GM23248 (cell line): ENCODE results near the gene CA11. TPM values are rescaled to one million over a fixed set of nuclear protein-coding genes. Genes with fewer than 3 reads are reported as not detected.
"Not testable (repeated sequence)": the region's sequence is repeated elsewhere in the genome, so short reads cannot be mapped to it uniquely, and the experiment has no call there.

Experiments used
- DNase-seq: peaks from one replicate; pipeline ENCODE4 v3.0.0-alpha.2; 2015
- H2AFZ ChIP-seq: fragments of 200-600 bp; sonication (generic); 2 replicates; pipeline ENCODE4 v1.6.1; 2016; ENCODE audit warnings: antibody characterized with exemption
- H3F3A ChIP-seq: fragments of 200-600 bp; sonication (generic); 2 replicates; pipeline ENCODE4 v1.6.1; 2016; ENCODE audit warnings: mild to moderate bottlenecking, antibody characterized with exemption, mixed run types; ENCODE audit not compliant: insufficient read depth
- H3K27ac ChIP-seq: fragments of 200-600 bp; sonication (generic); 2 replicates; pipeline ENCODE4 v1.5.1; 2016; ENCODE audit warnings: mild to moderate bottlenecking
- H3K27me3 ChIP-seq: fragments of 200-600 bp; sonication (generic); replicated peaks from 2 replicates; pipeline ENCODE4 v1.6.1; 2016; ENCODE audit warnings: mild to moderate bottlenecking; ENCODE audit not compliant: insufficient read depth
- H3K36me3 ChIP-seq: fragments of 200-600 bp; sonication (generic); 2 replicates; pipeline ENCODE4 v1.6.1; 2016; ENCODE audit warnings: low read depth, mild to moderate bottlenecking
- H3K4me1 ChIP-seq: fragments of 200-600 bp; sonication (generic); 2 replicates; pipeline ENCODE4 v1.6.1; 2016; ENCODE audit warnings: mild to moderate bottlenecking; ENCODE audit not compliant: insufficient read depth
- H3K4me2 ChIP-seq: fragments of 200-600 bp; sonication (generic); one replicate; pipeline ENCODE4 v1.6.1; 2016; ENCODE audit warnings: mild to moderate bottlenecking; ENCODE audit not compliant: unreplicated experiment
- H3K4me3 ChIP-seq: fragments of 200-600 bp; sonication (generic); 2 replicates; pipeline ENCODE4 v1.5.1; 2016; ENCODE audit warnings: mild to moderate bottlenecking
- H3K79me2 ChIP-seq: fragments of 200-600 bp; sonication (generic); 2 replicates; pipeline ENCODE4 v1.6.1; 2016; ENCODE audit warnings: mild to moderate bottlenecking; ENCODE audit not compliant: insufficient read depth
- H3K9ac ChIP-seq: fragments of 200-600 bp; sonication (generic); 2 replicates; pipeline ENCODE4 v1.6.1; 2016; ENCODE audit warnings: mild to moderate bottlenecking
- H3K9me2 ChIP-seq: fragments of 200-600 bp; sonication (generic); 2 replicates; pipeline ENCODE4 v1.6.1; 2016; ENCODE audit warnings: mixed run types, mild to moderate bottlenecking, moderate library complexity; ENCODE audit not compliant: insufficient read depth
- H3K9me3 ChIP-seq: fragments of 200-600 bp; sonication (generic); one replicate; pipeline ENCODE4 v1.6.1; 2017; ENCODE audit warnings: low read depth
- H4K20me1 ChIP-seq: fragments of 200-600 bp; sonication (generic); 2 replicates; pipeline ENCODE4 v1.6.0; 2016; ENCODE audit not compliant: insufficient read depth
- EZH2 ChIP-seq: fragments of 200-600 bp; sonication (generic); IDR thresholded peaks from 2 replicates; pipeline ENCODE4 v1.6.1; 2018; ENCODE audit warnings: antibody characterized with exemption, mild to moderate bottlenecking; ENCODE audit not compliant: insufficient read depth, poor library complexity, severe bottlenecking
- EZH2phosphoT487 ChIP-seq: fragments of 200-600 bp; sonication (generic); IDR thresholded peaks from 2 replicates; pipeline ENCODE4 v1.6.1; 2018; ENCODE audit warnings: antibody characterized with exemption, moderate library complexity, mild to moderate bottlenecking, low read depth; ENCODE audit not compliant: insufficient read depth
- WGBS, 2 experiments: methylation state at CpG; one replicate each; pipeline ENCODE4 v1.1.6; 2015 to 2017; ENCODE audit warnings: low lambda C conversion rate in 2 of 2, low coverage in 1 of 2; ENCODE audit errors: missing lambda C conversion rate in 2 of 2; 5-methylcytosine and 5-hydroxymethylcytosine counted together
- in situ Hi-C: fragments of 300-500 bp; cut with MboI; formaldehyde crosslinking; loops from 2 replicates; pipeline ENCODE4 v1.15.0; 2020
- polyA plus RNA-seq: library from polyadenylated mRNA; unstranded; fragments of >200 nt; fragmentation: Nextera tagmentation; extraction: Ambion mirVana; gene quantifications from 2 replicates; pipeline ENCODE4 v1.2.1, GENCODE V29; 2016
- total RNA-seq: library from RNA; depleted of rRNA; stranded (reverse); fragments of >200 nt; shearing (Covaris generic); gene quantifications from 2 replicates; pipeline ENCODE4 v1.2.3, GENCODE V29; 2014

The CA11 gene
- total and polyA plus RNA-seq, 2 experiments from 2014 or later, result 1.1 to 2.7 TPM

- no peaks in the 10 kb centered on the region for H3K79me2 ChIP-seq
- H3F3A ChIP-seq, result peaks cover 18% of the 10 kb centered on the region
- TF ChIP-seq EZH2, result no peak
- no peak for TF ChIP-seq EZH2phosphoT487
- no peaks in the 10 kb centered on the region for H3K27me3 ChIP-seq
- 0 out of 2 replicates have a peak overlapping the region, but pooled peaks have one; percentile 13 for H2AFZ ChIP-seq
- no peak overlapping the region for H3K4me3 ChIP-seq
- H3K9me2 ChIP-seq, result no peaks in the 10 kb centered on the region
- no peaks in the 10 kb centered on the region for H3K9me3 ChIP-seq
- no peak overlapping the region for H3K9ac ChIP-seq
- peak; percentile 84 for DNase-seq
- 63 to 65% methylated on average over 35 of the region's 35 CpGs for WGBS, 2 experiments
- in situ Hi-C loops, result no loop called here
- H3K4me1 ChIP-seq, result peaks cover 5% of the 10 kb centered on the region; the same call in 1 of the 2 replicates
- no peak overlapping the region for H3K27ac ChIP-seq
- H3K36me3 ChIP-seq, result no peaks in the 10 kb centered on the region
- H4K20me1 ChIP-seq, result no peaks in the 10 kb centered on the region
- peak overlapping the region; percentile 45 for H3K4me2 ChIP-seq
Measured at GRCh38 chr19:48660852-48661710, 15.1 kb upstream of the CA11 start.

GRCh38 chr19:48659768-48660167, 13.8 kb upstream of the CA11 start:
- Histone ChIP-seq H3K27me3 (no peaks in the 10 kb centered on the region), H3K79me2 (no peaks in the 10 kb centered on the region), H3K9ac (no peak overlapping the region), H3F3A (peaks cover 18% of the 10 kb centered on the region), H3K9me3 (no peaks in the 10 kb centered on the region), H3K36me3 (no peaks in the 10 kb centered on the region), H3K9me2 (no peaks in the 10 kb centered on the region), H3K4me1 (peaks cover 5% of the 10 kb centered on the region; the same call in 1 of the 2 replicates), H3K27ac (no peak overlapping the region), H3K4me3 (no peak overlapping the region), H3K4me2 (no peak overlapping the region), H2AFZ (no peak overlapping the region), H4K20me1 (no peaks in the 10 kb centered on the region)
- 77 to 79% methylated on average over 5 of the region's 5 CpGs for WGBS, 2 experiments
- in situ Hi-C loops, result no loop called here
- peak; percentile 43 for DNase-seq
- TF ChIP-seq EZH2, result no peak
- no peak for TF ChIP-seq EZH2phosphoT487

- Histone ChIP-seq H3K79me2 (no peaks in the 10 kb centered on the region), H3K4me2 (no peak overlapping the region), H3K9me3 (no peaks in the 10 kb centered on the region), H2AFZ (no peak overlapping the region), H3K9ac (no peak overlapping the region), H3K36me3 (no peaks in the 10 kb centered on the region), H3K9me2 (no peaks in the 10 kb centered on the region), H3K27me3 (no peaks in the 10 kb centered on the region), H3F3A (peaks cover 18% of the 10 kb centered on the region), H3K4me1 (peaks cover 5% of the 10 kb centered on the region; the same call in 1 of the 2 replicates), H3K4me3 (no peak overlapping the region), H3K27ac (no peak overlapping the region), H4K20me1 (no peaks in the 10 kb centered on the region)
- no peak for TF ChIP-seq EZH2phosphoT487
- no peak for TF ChIP-seq EZH2
- 92 to 96% methylated on average over 6 of the region's 6 CpGs for WGBS, 2 experiments
- no peak for DNase-seq
- in situ Hi-C loops, result no loop called here
Measured at GRCh38 chr19:48658483-48658882, 12.5 kb upstream of the CA11 start.

- H3K4me2 ChIP-seq, H3K27me3 ChIP-seq, DNase-seq, H3K79me2 ChIP-seq, H3K9ac ChIP-seq, H4K20me1 ChIP-seq, H3K36me3 ChIP-seq, H3K9me2 ChIP-seq, H3K27ac ChIP-seq, H2AFZ ChIP-seq, H3K9me3 ChIP-seq, in situ Hi-C loops, H3K4me1 ChIP-seq, H3K4me3 ChIP-seq: not testable (repeated sequence)
- H3F3A ChIP-seq, result peaks cover 18% of the 10 kb centered on the region
- 95 to 98% methylated on average over 5 of the region's 5 CpGs for WGBS, 2 experiments
Measured at GRCh38 chr19:48657828-48658227, 11.8 kb upstream of the CA11 start.
